SK-N-SH treated with all-trans-retinoic acid at 6 μM for 48 hours (cell line): ENCODE results near the gene STIM2.

Experiments used
- ATAC-seq: fragments of 200-7000 bp; cut with Tn5 transposase; 3 replicates; pipeline ENCODE4 v1.9.1; 2020; ENCODE audit warnings: mild to moderate bottlenecking, moderate library complexity
- ARNTL ChIP-seq: fragments of 450-650 bp; formaldehyde crosslinking; IDR thresholded peaks from 2 replicates; pipeline ENCODE4 v1.5.0; 2020; ENCODE audit warnings: low read depth, mild to moderate bottlenecking, moderate library complexity, borderline replicate concordance
- BACH2 ChIP-seq: fragments of 250-450 bp; sonication (Bioruptor Pico); IDR thresholded peaks from 2 replicates; pipeline ENCODE4 v1.9.0; 2021; ENCODE audit warnings: mild to moderate bottlenecking, borderline replicate concordance
- CREB5 ChIP-seq: fragments of 250-450 bp; sonication (Bioruptor Pico); IDR thresholded peaks from 2 replicates; pipeline ENCODE4 v1.5.1; 2020; ENCODE audit warnings: low read depth, mild to moderate bottlenecking, moderate library complexity
- CSDC2 ChIP-seq: fragments of 250-450 bp; sonication (Bioruptor Pico); IDR thresholded peaks from 2 replicates; pipeline ENCODE4 v1.5.0; 2020; ENCODE audit warnings: mild to moderate bottlenecking, moderate library complexity
- ESRRG ChIP-seq: fragments of 250-450 bp; sonication (Bioruptor Pico); IDR thresholded peaks from 2 replicates; pipeline ENCODE4 v1.6.1; 2021; ENCODE audit warnings: mild to moderate bottlenecking
- GLIS3 ChIP-seq: fragments of 250-450 bp; sonication (Bioruptor Pico); IDR thresholded peaks from 2 replicates; pipeline ENCODE4 v1.5.0; 2020; ENCODE audit warnings: mild to moderate bottlenecking, moderate library complexity
- ISL1 ChIP-seq: fragments of 250-450 bp; sonication (Bioruptor Pico); IDR thresholded peaks from 2 replicates; pipeline ENCODE4 v2.1.2; 2022; ENCODE audit warnings: mild to moderate bottlenecking, moderate library complexity
- PPARA ChIP-seq: fragments of 250-450 bp; sonication (Bioruptor Pico); IDR thresholded peaks from 2 replicates; pipeline ENCODE4 v1.5.0; 2020; ENCODE audit warnings: mild to moderate bottlenecking, borderline replicate concordance
- RARB ChIP-seq: fragments of 250-450 bp; sonication (Bioruptor Pico); IDR thresholded peaks from 2 replicates; pipeline ENCODE4 v1.8.0; 2021; ENCODE audit warnings: mild to moderate bottlenecking, moderate library complexity
- SNAI2 ChIP-seq: fragments of 250-450 bp; sonication (Bioruptor Pico); IDR thresholded peaks from 2 replicates; pipeline ENCODE4 v1.5.0; 2020; ENCODE audit warnings: mild to moderate bottlenecking, moderate library complexity
- TCF4 ChIP-seq: fragments of 250-450 bp; sonication (Bioruptor Pico); IDR thresholded peaks from 2 replicates; pipeline ENCODE4 v1.8.0; 2021; ENCODE audit warnings: mild to moderate bottlenecking, moderate library complexity, borderline replicate concordance
- TOX ChIP-seq: fragments of 250-450 bp; sonication (Bioruptor Pico); IDR thresholded peaks from 2 replicates; pipeline ENCODE4 v1.8.0; 2021; ENCODE audit warnings: mild to moderate bottlenecking, moderate library complexity, borderline replicate concordance
- ZC3H10 ChIP-seq: fragments of 250-450 bp; sonication (Bioruptor Pico); IDR thresholded peaks from 2 replicates; pipeline ENCODE4 v1.5.1; 2021; ENCODE audit warnings: mild to moderate bottlenecking, moderate library complexity
- ZFP3 ChIP-seq: fragments of 250-450 bp; sonication (Bioruptor Pico); IDR thresholded peaks from 2 replicates; pipeline ENCODE4 v1.5.0; 2020; ENCODE audit warnings: mild to moderate bottlenecking, moderate library complexity
- ZFP30 ChIP-seq: fragments of 450-650 bp; formaldehyde crosslinking; IDR thresholded peaks from 2 replicates; pipeline ENCODE4 v1.5.0; 2022; ENCODE audit warnings: mild to moderate bottlenecking, moderate library complexity
- ZNF565 ChIP-seq: fragments of 450-650 bp; formaldehyde crosslinking; conservative IDR thresholded peaks from 2 replicates; pipeline ENCODE4 v1.5.0; 2020; ENCODE audit warnings: low read depth, mild to moderate bottlenecking, moderate library complexity
- ZNF70 ChIP-seq: fragments of 450-650 bp; formaldehyde crosslinking; IDR thresholded peaks from 2 replicates; pipeline ENCODE4 v1.5.0; 2020; ENCODE audit warnings: mild to moderate bottlenecking, moderate library complexity
- TF ChIP-seq, protein P1 (sequence below): fragments of 250-450 bp; sonication (Bioruptor Pico); IDR thresholded peaks from 2 replicates; pipeline ENCODE4 v1.5.1; 2021; ENCODE audit warnings: mild to moderate bottlenecking, moderate library complexity
- TF ChIP-seq, protein P2 (sequence below): fragments of 250-450 bp; sonication (Bioruptor Pico); IDR thresholded peaks from 2 replicates; pipeline ENCODE4 v1.5.0; 2020; ENCODE audit warnings: mild to moderate bottlenecking, moderate library complexity
- TF ChIP-seq, protein P3 (sequence below): fragments of 250-450 bp; sonication (Bioruptor Pico); IDR thresholded peaks from 2 replicates; pipeline ENCODE4 v1.8.0; 2020; ENCODE audit warnings: mild to moderate bottlenecking, moderate library complexity, borderline replicate concordance
- TF ChIP-seq, protein P4 (sequence below): fragments of 250-450 bp; sonication (Bioruptor Pico); IDR thresholded peaks from 2 replicates; pipeline ENCODE4 v1.8.0; 2021; ENCODE audit warnings: low read depth, mild to moderate bottlenecking, moderate library complexity, borderline replicate concordance

STIM2 gene

GRCh38 chr4:26941951-26942350 is 81.3 kb downstream of the STIM2 start:
- no peak for TF ChIP-seq RARB (CRISPR knock-in tag)
- no peak for TF ChIP-seq ZC3H10 (CRISPR knock-in tag)
- TF ChIP-seq, protein P1, sequence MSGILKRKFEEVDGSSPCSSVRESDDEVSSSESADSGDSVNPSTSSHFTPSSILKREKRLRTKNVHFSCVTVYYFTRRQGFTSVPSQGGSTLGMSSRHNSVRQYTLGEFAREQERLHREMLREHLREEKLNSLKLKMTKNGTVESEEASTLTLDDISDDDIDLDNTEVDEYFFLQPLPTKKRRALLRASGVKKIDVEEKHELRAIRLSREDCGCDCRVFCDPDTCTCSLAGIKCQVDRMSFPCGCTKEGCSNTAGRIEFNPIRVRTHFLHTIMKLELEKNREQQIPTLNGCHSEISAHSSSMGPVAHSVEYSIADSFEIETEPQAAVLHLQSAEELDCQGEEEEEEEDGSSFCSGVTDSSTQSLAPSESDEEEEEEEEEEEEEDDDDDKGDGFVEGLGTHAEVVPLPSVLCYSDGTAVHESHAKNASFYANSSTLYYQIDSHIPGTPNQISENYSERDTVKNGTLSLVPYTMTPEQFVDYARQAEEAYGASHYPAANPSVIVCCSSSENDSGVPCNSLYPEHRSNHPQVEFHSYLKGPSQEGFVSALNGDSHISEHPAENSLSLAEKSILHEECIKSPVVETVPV: no peak
- no peak for TF ChIP-seq ESRRG
- no peak for TF ChIP-seq TCF4 (CRISPR knock-in tag)
- TF ChIP-seq ARNTL: no peak
- no peak for TF ChIP-seq TOX
- TF ChIP-seq ZNF565: no peak
- no peak for TF ChIP-seq BACH2 (CRISPR knock-in tag)
- TF ChIP-seq CSDC2 (CRISPR knock-in tag): no peak
- no peak for TF ChIP-seq ISL1 (CRISPR knock-in tag)
- TF ChIP-seq CREB5 (CRISPR knock-in tag): no peak
- TF ChIP-seq SNAI2: no peak
- no peak for TF ChIP-seq PPARA (CRISPR knock-in tag)
- TF ChIP-seq, protein P2, sequence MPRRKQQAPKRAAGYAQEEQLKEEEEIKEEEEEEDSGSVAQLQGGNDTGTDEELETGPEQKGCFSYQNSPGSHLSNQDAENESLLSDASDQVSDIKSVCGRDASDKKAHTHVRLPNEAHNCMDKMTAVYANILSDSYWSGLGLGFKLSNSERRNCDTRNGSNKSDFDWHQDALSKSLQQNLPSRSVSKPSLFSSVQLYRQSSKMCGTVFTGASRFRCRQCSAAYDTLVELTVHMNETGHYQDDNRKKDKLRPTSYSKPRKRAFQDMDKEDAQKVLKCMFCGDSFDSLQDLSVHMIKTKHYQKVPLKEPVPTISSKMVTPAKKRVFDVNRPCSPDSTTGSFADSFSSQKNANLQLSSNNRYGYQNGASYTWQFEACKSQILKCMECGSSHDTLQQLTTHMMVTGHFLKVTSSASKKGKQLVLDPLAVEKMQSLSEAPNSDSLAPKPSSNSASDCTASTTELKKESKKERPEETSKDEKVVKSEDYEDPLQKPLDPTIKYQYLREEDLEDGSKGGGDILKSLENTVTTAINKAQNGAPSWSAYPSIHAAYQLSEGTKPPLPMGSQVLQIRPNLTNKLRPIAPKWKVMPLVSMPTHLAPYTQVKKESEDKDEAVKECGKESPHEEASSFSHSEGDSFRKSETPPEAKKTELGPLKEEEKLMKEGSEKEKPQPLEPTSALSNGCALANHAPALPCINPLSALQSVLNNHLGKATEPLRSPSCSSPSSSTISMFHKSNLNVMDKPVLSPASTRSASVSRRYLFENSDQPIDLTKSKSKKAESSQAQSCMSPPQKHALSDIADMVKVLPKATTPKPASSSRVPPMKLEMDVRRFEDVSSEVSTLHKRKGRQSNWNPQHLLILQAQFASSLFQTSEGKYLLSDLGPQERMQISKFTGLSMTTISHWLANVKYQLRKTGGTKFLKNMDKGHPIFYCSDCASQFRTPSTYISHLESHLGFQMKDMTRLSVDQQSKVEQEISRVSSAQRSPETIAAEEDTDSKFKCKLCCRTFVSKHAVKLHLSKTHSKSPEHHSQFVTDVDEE (CRISPR knock-in tag): no peak
- ATAC-seq: no peak

DNA sequence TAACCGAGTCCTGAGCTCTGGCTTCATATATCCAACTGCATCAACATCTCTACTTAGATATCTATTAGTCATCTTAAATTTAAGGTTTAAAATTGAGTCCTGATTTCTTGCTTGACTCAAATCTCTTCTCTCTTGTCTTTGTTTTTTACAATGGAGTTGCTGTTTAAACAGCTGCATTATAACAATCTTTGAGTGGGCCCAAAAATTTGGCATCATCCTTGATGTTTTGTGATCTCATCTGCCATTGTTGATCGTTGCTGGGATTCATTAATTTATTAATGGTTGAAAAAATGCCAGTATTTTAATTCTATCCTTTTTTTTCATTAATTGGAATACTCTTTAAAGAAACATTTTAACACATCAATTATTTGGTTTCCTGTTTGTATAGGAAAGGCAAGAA is 82.2 kb downstream of the STIM2 start:
- no peak for TF ChIP-seq PPARA (CRISPR knock-in tag)
- TF ChIP-seq BACH2 (CRISPR knock-in tag): no peak
- ATAC-seq: no peak

DNA sequence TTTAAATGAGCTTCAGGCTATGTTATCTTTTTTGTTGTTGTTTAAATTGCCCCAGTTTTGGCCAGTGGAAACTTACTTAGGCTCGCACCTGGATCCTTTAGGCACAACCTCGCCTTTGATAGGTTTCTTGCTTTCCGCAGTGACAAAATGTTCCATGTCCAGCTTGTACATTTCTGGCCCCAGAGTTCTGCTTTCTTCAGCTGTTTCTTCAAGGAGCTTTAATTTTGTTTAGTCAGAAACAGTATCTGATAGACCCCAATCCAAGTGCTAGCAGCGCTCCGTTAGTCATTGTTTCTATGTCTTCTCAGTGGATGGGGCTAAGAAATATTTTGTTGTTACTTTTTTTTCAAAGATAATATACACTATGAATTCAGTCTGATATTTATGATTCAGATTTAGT is 82.8 kb downstream of the STIM2 start:
- TF ChIP-seq SNAI2 (no peak), GLIS3 (CRISPR knock-in tag) (no peak), TOX (no peak), PPARA (CRISPR knock-in tag) (no peak)
- TF ChIP-seq, protein P1: no peak
- ATAC-seq: no peak

GRCh38 chr4:26945794-26946193 is 85.2 kb downstream of the STIM2 start:
- ATAC-seq: no peak
- TF ChIP-seq ZC3H10 (CRISPR knock-in tag): no peak
- no peak for TF ChIP-seq CSDC2 (CRISPR knock-in tag)
- no peak for TF ChIP-seq ZNF70 (CRISPR knock-in tag)
- TF ChIP-seq ARNTL: no peak
- TF ChIP-seq, protein P3, sequence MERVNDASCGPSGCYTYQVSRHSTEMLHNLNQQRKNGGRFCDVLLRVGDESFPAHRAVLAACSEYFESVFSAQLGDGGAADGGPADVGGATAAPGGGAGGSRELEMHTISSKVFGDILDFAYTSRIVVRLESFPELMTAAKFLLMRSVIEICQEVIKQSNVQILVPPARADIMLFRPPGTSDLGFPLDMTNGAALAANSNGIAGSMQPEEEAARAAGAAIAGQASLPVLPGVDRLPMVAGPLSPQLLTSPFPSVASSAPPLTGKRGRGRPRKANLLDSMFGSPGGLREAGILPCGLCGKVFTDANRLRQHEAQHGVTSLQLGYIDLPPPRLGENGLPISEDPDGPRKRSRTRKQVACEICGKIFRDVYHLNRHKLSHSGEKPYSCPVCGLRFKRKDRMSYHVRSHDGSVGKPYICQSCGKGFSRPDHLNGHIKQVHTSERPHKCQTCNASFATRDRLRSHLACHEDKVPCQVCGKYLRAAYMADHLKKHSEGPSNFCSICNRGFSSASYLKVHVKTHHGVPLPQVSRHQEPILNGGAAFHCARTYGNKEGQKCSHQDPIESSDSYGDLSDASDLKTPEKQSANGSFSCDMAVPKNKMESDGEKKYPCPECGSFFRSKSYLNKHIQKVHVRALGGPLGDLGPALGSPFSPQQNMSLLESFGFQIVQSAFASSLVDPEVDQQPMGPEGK (CRISPR knock-in tag): no peak
- no peak for TF ChIP-seq ZFP3
- no peak for TF ChIP-seq GLIS3 (CRISPR knock-in tag)
- no peak for TF ChIP-seq TOX
- no peak for TF ChIP-seq RARB (CRISPR knock-in tag)
- TF ChIP-seq, protein P4, sequence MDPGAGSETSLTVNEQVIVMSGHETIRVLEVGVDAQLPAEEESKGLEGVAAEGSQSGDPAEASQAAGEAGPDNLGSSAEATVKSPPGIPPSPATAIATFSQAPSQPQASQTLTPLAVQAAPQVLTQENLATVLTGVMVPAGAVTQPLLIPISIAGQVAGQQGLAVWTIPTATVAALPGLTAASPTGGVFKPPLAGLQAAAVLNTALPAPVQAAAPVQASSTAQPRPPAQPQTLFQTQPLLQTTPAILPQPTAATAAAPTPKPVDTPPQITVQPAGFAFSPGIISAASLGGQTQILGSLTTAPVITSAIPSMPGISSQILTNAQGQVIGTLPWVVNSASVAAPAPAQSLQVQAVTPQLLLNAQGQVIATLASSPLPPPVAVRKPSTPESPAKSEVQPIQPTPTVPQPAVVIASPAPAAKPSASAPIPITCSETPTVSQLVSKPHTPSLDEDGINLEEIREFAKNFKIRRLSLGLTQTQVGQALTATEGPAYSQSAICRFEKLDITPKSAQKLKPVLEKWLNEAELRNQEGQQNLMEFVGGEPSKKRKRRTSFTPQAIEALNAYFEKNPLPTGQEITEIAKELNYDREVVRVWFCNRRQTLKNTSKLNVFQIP (CRISPR knock-in tag): no peak
- TF ChIP-seq ISL1 (CRISPR knock-in tag): no peak
- no peak for TF ChIP-seq ZFP30 (CRISPR knock-in tag)
- no peak for TF ChIP-seq CREB5 (CRISPR knock-in tag)
- TF ChIP-seq BACH2 (CRISPR knock-in tag): no peak
- TF ChIP-seq ESRRG: no peak
- TF ChIP-seq PPARA (CRISPR knock-in tag): no peak
- TF ChIP-seq ZNF565: no peak
- TF ChIP-seq TCF4 (CRISPR knock-in tag): no peak
